Right atrium auricular region (tissue), 2 donors: ENCODE data around the gene ATP2A3. TPM values are rescaled to one million over a fixed set of nuclear protein-coding genes. Genes with fewer than 3 reads are reported as not detected.

ENCODE experiments used
- DNase-seq: peaks from one replicate; pipeline ENCODE4 v3.0.0-alpha.2; 2019; ENCODE audit warnings: low spot score
- H3K27ac ChIP-seq, 2 donors: fragments of 200-600 bp; sonication (generic); 1 replicate in 1 of 2; 2 replicates in 1 of 2; pipeline ENCODE4 v1.5.1; 2016 to 2019
- H3K27me3 ChIP-seq, 2 donors: fragments of 200-600 bp; sonication (generic); one replicate each; pipeline versions ENCODE4 v1.5.1 to v1.6.0; 2017 to 2019
- H3K36me3 ChIP-seq: fragments of 200-600 bp; sonication (generic); one replicate; pipeline ENCODE4 v1.5.1; 2016
- H3K4me1 ChIP-seq, 2 donors: fragments of 200-600 bp; sonication (generic); one replicate each; pipeline versions ENCODE4 v1.5.1 to v1.6.0; 2017 to 2019
- H3K4me3 ChIP-seq, 2 donors: fragments of 200-600 bp; sonication (generic); 1 replicate in 1 of 2; 2 replicates in 1 of 2; pipeline ENCODE4 v1.5.1; 2017 to 2019; ENCODE audit warnings: mild to moderate bottlenecking in 1 of 2, moderate library complexity in 1 of 2
- H3K9me3 ChIP-seq, 2 donors: fragments of 200-600 bp; sonication (generic); one replicate each; pipeline ENCODE4 v1.5.1; 2019
- CTCF ChIP-seq, 2 donors: fragments of 200-600 bp; sonication (generic); IDR thresholded peaks; one replicate each; pipeline ENCODE4 v1.5.1; 2019; ENCODE audit warnings: antibody characterized with exemption in 2 of 2
- total RNA-seq, 2 donors: library from RNA; depleted of rRNA; stranded (reverse); fragments of >200 nt; gene quantifications; one replicate each; pipeline ENCODE4 v1.1.0, GENCODE V29; 2016

Gene ATP2A3
- total RNA-seq, 2 donors from 2014 or later: 5.5 to 12.2 TPM

GRCh38 chr17:3875317-3875716, 88.9 kb downstream of the ATP2A3 start:
- H3K36me3 ChIP-seq: peaks cover 15% of the 10 kb centered on the region
- H3K9me3 ChIP-seq: no peaks in the 10 kb centered on the region
- no peak for DNase-seq

More at GRCh38 chr17:3875317-3875716, 88.9 kb downstream of the ATP2A3 start:
- H3K4me3 ChIP-seq: no peak overlapping the region
- peaks cover 0 to 25% of the 10 kb centered on the region in 2 donors for H3K4me1 ChIP-seq
- no peak overlapping the region for H3K27ac ChIP-seq
- no peaks in the 10 kb centered on the region for H3K27me3 ChIP-seq
- TF ChIP-seq CTCF (IDR thresholded peaks at IDR 0.05): no peak

Other genes starting within 250 kb of the ATP2A3 start
- not detected for gene HASPIN, start 240.5 kb downstream of the ATP2A3 start, total RNA-seq
- 10 to 100 TPM; 23.4 to 26.1 TPM for gene ITGAE, start 163.2 kb downstream of the ATP2A3 start, total RNA-seq
- 10 to 100 TPM; 15.2 to 21.4 TPM for gene NCBP3, start 118.2 kb downstream of the ATP2A3 start, total RNA-seq
- 1 to 10 TPM; 3.0 to 3.2 TPM for gene CAMKK1, start 71.4 kb downstream of the ATP2A3 start, total RNA-seq
- 1 to 10 TPM in 1 of 2 donors, under 1 TPM in 1; 0.85 to 2.8 TPM for gene P2RX1, start 48.0 kb downstream of the ATP2A3 start, total RNA-seq
- gene ZZEF1, start 178.6 kb upstream of the ATP2A3 start, total RNA-seq: 10 to 100 TPM; 31.7 to 33.6 TPM
- 10 to 100 TPM; 15.4 to 23.9 TPM for gene CYB5D2, start 178.8 kb upstream of the ATP2A3 start, total RNA-seq